HL-60/S4 (cell line): Measurements from ENCODE around the gene TMEM131L.

Source experiments
- in situ Hi-C: fragments of 300-500 bp; cut with MboI; formaldehyde crosslinking; loops from 2 replicates; pipeline ENCODE4 v1.14.3; 2022; ENCODE audit warnings: low sequenced_read_pairs

TMEM131L gene

DNA sequence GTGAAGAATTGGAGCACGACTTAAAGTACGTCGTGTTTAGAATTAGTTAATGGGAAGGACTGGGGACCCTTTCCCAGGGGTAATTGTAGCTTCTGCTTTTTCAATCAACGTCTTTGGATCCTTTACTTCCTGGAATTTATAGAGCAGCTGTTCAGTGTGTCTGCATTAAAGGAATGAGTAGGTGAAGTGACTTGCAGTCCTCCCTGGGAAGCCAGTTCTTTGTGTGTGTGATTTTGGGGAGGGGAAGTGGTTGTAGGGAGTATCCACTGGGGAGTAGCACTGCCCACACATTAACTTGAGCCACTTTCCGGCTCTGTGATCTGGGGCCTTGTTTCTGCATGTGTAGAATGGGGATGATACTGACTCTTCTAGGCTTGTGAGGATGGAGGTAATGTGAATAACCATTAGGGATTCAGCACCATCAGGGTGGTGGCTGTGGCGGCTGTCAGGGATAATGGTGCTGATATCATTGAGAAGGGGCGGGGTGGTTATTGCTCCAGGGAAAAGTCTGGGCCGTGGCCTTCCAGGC is 54.7 kb downstream of the TMEM131L start:
- in situ Hi-C loops: no loop called here

GRCh38 chr4:153521478-153521877 is 55.3 kb downstream of the TMEM131L start:
- in situ Hi-C loops: no loop called here

DNA sequence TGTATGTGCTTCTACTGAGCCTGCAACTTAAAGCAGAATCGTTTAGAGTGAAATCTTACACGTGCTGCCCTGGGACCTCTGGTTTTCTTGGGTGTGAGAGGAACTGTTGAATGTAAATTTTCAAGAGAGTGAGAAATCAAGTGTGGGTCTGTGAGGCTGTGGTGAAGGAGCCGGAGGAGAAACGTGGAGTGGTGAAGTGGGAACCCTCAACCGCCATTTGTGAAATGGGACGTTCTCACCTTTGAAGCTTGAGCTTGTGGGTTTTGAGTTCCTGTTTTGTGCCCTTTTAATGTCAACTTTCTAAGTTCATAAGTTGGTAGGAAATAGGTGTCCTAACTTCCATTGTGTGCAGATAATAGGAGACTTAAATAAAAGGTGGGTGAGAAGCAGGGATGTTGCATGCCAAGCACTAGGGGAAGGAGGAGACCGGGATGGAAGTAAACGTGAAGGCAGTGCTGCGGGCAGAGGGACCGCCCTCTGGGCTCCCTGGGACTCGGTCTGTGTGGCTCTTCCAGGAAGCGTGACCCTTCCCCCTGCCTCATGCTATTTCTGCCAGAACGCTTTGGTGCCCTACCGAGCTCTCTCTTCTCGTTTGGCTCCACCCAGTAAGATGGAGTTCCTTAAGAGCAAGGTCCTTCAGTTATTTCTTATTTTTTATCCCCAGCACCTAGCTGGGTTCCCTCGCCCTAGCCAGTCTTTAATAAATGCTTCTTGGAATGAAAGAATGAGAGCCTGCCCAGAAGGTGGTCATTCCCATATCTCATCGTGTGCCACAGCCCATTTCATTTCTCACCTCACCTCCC is 56.0 kb downstream of the TMEM131L start:
- in situ Hi-C loops: no loop called here

DNA sequence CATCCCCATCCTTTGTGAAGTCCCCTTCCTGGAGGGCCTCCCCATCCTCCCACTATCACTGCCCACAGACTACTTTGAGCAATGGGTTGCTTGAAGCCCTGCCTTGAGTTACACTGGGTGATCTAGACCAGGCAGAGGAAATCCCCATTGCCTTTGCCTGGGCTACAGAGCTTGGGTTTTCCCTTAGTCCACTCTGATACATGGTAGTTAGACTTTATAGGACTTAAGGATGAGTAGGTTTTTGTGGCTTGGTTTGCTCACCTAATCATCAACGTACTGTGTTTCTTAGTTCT is 56.6 kb downstream of the TMEM131L start:
- in situ Hi-C loops: no loop called here

GRCh38 chr4:153523164-153523796 is 57.1 kb downstream of the TMEM131L start:
- in situ Hi-C loops: no loop called here

DNA sequence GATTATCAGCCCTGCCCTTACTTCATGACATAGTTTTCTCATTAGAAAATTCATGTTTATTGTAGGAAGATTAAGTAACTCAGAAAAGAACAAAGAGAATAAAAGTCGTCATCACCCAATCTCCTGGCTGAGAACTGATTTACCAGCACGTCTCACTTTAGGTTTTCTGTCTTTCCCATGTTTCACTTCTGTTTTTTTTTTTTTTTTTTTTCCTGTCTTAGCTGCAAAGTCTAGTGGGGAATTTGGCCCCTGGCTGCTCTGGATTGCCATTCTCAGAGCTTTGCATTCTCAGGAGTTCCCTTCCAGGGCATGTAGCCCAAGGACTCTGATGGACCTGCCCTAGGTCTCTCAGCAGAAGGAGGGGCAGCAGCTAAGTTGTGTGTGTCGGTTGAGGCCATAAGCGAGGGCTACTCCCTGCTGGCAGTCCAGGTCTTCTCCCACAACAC is 57.8 kb downstream of the TMEM131L start:
- in situ Hi-C loops: no loop called here

DNA sequence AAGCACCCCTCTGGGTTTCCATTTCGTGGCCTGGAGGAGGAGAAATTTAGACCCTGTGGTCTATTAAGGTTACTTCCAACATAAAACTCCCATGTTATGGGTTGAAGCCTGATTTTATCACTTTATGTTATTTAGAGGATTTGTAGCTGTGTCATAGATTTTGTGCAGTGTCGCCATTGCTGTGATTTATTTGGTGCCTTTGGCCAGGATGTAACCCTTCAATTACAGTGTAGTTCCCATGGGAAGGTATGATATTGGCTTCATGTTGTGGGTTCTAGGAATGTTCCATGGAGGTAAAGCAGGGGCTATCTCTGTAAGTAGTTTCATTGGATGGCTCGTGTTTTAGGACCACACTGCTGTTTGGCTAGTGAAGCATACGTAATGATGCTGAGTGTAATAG is 58.5 kb downstream of the TMEM131L start:
- in situ Hi-C loops: no loop called here

- in situ Hi-C loops: no loop called here
Measured at GRCh38 chr4:153527690-153528089, 61.5 kb downstream of the TMEM131L start.

DNA sequence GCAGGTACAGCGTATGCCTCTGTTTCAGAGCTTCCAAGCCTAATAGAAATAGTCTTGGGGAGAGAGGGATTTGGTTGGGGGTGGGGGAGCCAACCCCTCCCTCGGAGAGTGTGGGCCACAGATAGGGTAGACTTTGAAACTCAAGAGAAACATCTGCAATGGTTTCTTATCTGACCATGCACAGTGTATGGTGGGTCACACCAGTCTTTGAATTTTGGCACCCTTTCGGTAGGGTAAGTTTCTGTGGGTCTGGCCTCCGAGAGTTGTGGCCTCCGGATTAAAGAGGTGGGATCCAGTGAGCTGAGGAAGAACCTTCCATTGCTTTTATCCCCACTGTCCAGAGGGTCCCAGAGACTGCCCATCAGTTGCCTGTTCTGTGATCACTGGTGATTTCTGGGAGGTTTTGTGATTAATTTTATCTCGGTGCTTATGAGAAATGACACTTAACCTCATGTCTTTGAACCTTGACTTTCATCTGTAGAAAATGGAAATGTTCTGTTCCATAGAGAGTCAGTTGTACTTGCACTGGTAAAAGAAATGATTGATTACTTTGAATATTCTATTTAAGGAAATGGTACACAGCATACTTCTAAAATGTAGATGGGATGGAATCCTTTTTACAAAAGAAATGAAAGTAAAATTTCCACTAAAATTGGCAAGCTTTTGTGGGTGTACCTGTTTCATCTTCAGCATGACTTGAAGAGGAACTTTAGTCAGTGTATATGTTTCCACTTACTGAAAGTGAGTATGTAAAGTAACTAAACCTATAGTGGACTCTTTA is 62.7 kb downstream of the TMEM131L start:
- in situ Hi-C loops: no loop called here

DNA sequence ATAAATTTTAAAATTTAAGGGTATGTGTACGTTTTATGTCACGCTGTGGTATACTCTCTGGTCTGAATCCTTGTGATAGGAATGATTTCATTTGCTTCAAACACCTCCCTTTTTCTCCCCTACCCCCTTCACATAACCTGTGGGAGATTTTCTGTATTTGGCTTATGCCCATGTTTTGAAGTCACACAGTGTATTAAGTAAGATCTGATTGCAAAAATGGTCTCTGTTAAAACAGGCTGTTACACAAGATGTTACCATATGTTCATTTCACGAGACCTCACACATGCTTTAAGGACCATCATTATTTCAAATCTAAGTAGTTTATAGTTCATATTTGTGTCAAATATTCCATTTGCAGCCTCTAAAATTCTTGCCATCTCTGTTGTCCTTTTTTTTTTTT is 63.5 kb downstream of the TMEM131L start:
- in situ Hi-C loops: no loop called here

GRCh38 chr4:153530284-153530999 is 64.3 kb downstream of the TMEM131L start:
- in situ Hi-C loops: no loop called here

- in situ Hi-C loops: no loop called here
Measured at GRCh38 chr4:153531000-153531358, 64.8 kb downstream of the TMEM131L start.

- in situ Hi-C loops: no loop called here
Measured at GRCh38 chr4:153531976-153532626, 65.9 kb downstream of the TMEM131L start.

DNA sequence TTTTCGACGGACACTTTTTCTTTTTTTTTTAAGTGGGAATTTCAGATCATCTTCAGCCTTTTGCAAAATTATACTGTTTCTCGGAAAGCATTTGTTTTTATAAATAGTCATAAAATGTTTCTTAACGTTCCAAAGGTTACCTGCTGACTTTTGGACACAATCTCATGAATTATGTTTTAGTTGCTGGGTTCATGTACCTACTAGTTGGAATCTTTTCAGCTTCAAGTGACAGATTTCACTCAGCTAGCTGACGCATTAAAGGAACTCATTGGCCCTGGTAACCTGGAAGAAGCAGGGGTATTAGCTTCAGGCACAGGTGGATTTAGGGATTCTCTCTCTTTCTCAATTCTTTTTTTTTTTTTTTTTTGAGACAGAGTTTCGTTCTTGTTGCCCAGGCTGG is 66.5 kb downstream of the TMEM131L start:
- in situ Hi-C loops: no loop called here

GRCh38 chr4:153533387-153533786 is 67.2 kb downstream of the TMEM131L start:
- in situ Hi-C loops: no loop called here

DNA sequence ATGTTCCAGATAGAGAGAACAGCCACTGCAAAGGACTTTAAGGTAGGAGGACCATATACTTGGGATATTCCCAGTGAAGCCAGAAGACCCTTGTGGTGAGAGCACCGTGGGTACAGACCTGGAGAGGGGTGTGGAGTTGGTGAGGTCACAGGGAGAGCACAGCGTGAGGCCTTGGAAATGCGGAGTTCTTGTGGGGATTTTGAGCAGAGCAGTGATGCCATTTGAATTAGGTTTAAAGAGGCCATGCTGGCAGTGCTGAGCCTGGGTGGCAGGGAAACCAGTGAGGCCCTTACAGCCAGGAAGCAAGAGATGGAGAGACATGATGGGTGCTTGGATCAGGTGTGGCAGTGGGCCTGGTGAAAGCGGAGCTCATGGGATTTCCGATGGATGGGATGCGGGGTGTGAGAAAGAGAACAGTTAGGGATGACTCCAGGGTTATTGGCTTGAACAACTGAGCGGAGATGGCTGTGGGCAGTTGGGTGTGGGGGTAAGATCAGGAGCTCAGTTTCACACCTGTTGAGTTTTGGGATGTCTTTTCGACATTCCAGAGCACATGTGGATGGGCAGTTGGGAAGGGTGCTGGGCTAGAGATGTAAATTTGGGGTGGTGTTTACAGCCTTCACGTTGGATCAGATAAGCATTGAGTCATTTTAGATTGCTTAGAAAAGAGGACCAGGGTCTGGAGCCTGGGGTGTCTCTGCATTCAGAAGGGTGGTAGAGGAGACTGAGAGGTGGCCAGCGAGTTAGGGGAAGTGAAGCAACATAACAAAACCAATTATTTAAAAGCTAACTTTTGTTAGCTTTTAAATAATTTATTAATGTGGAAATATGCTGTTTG is 68.9 kb downstream of the TMEM131L start:
- in situ Hi-C loops: no loop called here

DNA sequence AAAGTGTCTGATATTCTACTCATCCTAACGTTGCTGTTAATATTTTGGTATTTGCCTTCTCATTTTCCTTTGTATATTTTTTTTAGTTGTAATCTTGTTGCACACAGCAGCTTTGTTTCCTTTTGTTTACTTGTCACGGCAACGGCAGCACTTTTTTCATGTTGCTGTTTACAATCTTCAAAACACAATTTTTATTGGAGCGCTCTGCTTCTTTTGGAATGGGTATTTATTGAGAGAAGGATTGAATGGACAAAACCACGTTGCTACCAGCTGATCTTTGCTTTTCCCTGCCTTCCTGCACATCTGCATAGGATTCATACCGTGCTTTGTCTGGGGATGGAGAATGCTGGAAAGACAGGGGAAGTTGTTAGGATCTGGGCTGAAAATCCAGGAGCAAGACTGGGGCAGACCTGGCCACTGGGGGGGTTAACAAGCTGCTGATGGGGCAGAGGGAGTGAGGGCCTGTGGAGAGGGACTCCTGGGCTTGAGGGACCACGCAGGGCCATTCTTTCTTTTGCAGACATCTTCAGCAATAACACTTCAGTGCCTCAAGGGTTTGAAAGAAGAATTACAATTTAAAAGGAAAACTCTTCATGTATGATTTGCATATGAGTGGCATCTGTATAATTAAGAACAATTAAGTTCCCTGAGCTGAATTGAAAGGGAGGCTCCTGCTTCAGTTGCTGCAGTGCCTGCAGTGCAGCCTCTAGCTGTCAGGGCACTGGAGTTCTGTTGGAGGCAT is 69.8 kb downstream of the TMEM131L start:
- in situ Hi-C loops: no loop called here

- in situ Hi-C loops: no loop called here
Measured at GRCh38 chr4:153537493-153537960, 71.4 kb downstream of the TMEM131L start.
